HG02759 (cell line): ENCODE measurements around the gene SBF2.
"Not testable (repeated sequence)": the region's sequence is repeated elsewhere in the genome, so short reads cannot be mapped to it uniquely, and the experiment has no call there.

Experiments used
- ATAC-seq: cut with Tn5 transposase; IDR thresholded peaks from one replicate; pipeline ENCODE4 v1.9.1; 2021; ENCODE audit warnings: mild to moderate bottlenecking, moderate library complexity; ENCODE audit not compliant: unreplicated experiment

The SBF2 gene

GRCh38 chr11:10125522-10126133, 168.4 kb downstream of the SBF2 start:
- no peak for ATAC-seq

GRCh38 chr11:10122326-10123197, 171.5 kb downstream of the SBF2 start:
- no peak for ATAC-seq

- ATAC-seq, result no peak
Measured at GRCh38 chr11:10118865-10119264, 175.2 kb downstream of the SBF2 start.

- no peak for ATAC-seq
Measured at GRCh38 chr11:10117709-10118351, 176.2 kb downstream of the SBF2 start.

- ATAC-seq, result no peak
Measured at GRCh38 chr11:10116588-10116987, 177.4 kb downstream of the SBF2 start.

- no peak for ATAC-seq
Measured at GRCh38 chr11:10114593-10115404, 179.2 kb downstream of the SBF2 start.

- ATAC-seq, result no peak
Measured at GRCh38 chr11:10113852-10114251, 180.2 kb downstream of the SBF2 start.

- ATAC-seq, result no peak
Measured at GRCh38 chr11:10109806-10110205, 184.2 kb downstream of the SBF2 start.

GRCh38 chr11:10108915-10109680, 184.9 kb downstream of the SBF2 start:
- no peak for ATAC-seq

GRCh38 chr11:10107497-10107896, 186.5 kb downstream of the SBF2 start:
- no peak for ATAC-seq

- no peak for ATAC-seq
Measured at GRCh38 chr11:10097615-10098014, 196.4 kb downstream of the SBF2 start.

- ATAC-seq, result no peak
Measured at GRCh38 chr11:10096987-10097386, 197.0 kb downstream of the SBF2 start.

GRCh38 chr11:10095412-10096208, 198.4 kb downstream of the SBF2 start:
- ATAC-seq, result no peak

GRCh38 chr11:10092426-10092825, 201.6 kb downstream of the SBF2 start:
- ATAC-seq, result no peak

GRCh38 chr11:10091314-10092045, 202.5 kb downstream of the SBF2 start:
- no peak for ATAC-seq

- ATAC-seq, result not testable (repeated sequence)
Measured at GRCh38 chr11:10087923-10088225, 206.1 kb downstream of the SBF2 start.

- ATAC-seq, result no peak
Measured at GRCh38 chr11:10087186-10087922, 206.7 kb downstream of the SBF2 start.

GRCh38 chr11:10080138-10080537, 213.9 kb downstream of the SBF2 start:
- no peak for ATAC-seq
